Measurements from ENCODE around the gene PHLDA1. TPM values are rescaled to one million over a fixed set of nuclear protein-coding genes. Genes with fewer than 3 reads are reported as not detected.

Gene PHLDA1
- total and polyA plus RNA-seq, 2 of the 13 experiments (the other 11 are each of a cell fraction or from before 2014, with no cell fraction given), result 33.8 to 41.0 TPM

- no peak for TF ChIP-seq ZNF20 (CRISPR knock-in tag; IDR thresholded peaks at IDR 0.05)
- TF ChIP-seq ZSCAN20 (CRISPR knock-in tag; IDR thresholded peaks at IDR 0.05; ENCODE audit: borderline replicate concordance), result peak; percentile 94; the same call in 1 of the 2 replicates
- TF ChIP-seq NR1H2 (CRISPR knock-in tag; IDR thresholded peaks at IDR 0.05; ENCODE audit: borderline replicate concordance, low read depth), result no peak
- peak; percentile 72; the same call in 1 of the 3 replicates for TF ChIP-seq MXI1 (IDR thresholded peaks at IDR 0.05; ENCODE audit: borderline replicate concordance, low read depth, low read length)
- no peak for TF ChIP-seq PRDM4 (CRISPR knock-in tag; IDR thresholded peaks at IDR 0.05; ENCODE audit: borderline replicate concordance)
- peak; percentile 95 for TF ChIP-seq HOXD1 (CRISPR knock-in tag; IDR thresholded peaks at IDR 0.05)
- no peak for TF ChIP-seq SRSF9 (IDR thresholded peaks at IDR 0.05; ENCODE audit: borderline replicate concordance, insufficient read depth, low read depth, low read length, poor library complexity, severe bottlenecking)
- no peak; the same call in 1 of the 2 replicates for TF ChIP-seq ZBTB8A (CRISPR knock-in tag; IDR thresholded peaks at IDR 0.05; ENCODE audit: borderline replicate concordance, low read depth)
- peak; percentile 53; the same call in 1 of the 2 replicates for TF ChIP-seq NAIF1 (CRISPR knock-in tag; IDR thresholded peaks at IDR 0.05; ENCODE audit: borderline replicate concordance)
- peak; percentile 62; the same call in 1 of the 2 replicates for TF ChIP-seq KLF13 (CRISPR knock-in tag; IDR thresholded peaks at IDR 0.05)
- peak; percentile 99 for TF ChIP-seq POLR2G (IDR thresholded peaks at IDR 0.05; ENCODE audit: low read depth, low read length)
- TF ChIP-seq ZKSCAN8 (CRISPR knock-in tag; IDR thresholded peaks at IDR 0.05; ENCODE audit: borderline replicate concordance), result peak; percentile 54; the same call in 1 of the 2 replicates
- TF ChIP-seq, protein P1, sequence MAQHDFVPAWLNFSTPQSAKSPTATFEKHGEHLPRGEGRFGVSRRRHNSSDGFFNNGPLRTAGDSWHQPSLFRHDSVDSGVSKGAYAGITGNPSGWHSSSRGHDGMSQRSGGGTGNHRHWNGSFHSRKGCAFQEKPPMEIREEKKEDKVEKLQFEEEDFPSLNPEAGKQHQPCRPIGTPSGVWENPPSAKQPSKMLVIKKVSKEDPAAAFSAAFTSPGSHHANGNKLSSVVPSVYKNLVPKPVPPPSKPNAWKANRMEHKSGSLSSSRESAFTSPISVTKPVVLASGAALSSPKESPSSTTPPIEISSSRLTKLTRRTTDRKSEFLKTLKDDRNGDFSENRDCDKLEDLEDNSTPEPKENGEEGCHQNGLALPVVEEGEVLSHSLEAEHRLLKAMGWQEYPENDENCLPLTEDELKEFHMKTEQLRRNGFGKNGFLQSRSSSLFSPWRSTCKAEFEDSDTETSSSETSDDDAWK (CRISPR knock-in tag; IDR thresholded peaks at IDR 0.05), result no peak
- TF ChIP-seq, protein P2, sequence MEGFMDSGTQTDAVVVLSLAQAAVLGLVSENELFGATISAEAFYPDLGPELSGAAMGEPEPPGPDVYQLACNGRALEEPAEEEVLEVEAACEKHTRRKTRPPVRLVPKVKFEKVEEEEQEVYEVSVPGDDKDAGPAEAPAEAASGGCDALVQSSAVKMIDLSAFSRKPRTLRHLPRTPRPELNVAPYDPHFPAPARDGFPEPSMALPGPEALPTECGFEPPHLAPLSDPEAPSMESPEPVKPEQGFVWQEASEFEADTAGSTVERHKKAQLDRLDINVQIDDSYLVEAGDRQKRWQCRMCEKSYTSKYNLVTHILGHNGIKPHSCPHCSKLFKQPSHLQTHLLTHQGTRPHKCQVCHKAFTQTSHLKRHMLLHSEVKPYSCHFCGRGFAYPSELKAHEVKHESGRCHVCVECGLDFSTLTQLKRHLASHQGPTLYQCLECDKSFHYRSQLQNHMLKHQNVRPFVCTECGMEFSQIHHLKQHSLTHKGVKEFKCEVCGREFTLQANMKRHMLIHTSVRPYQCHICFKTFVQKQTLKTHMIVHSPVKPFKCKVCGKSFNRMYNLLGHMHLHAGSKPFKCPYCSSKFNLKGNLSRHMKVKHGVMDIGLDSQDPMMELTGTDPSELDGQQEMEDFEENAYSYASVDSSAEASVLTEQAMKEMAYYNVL (CRISPR knock-in tag; IDR thresholded peaks at IDR 0.05; ENCODE audit: borderline replicate concordance), result no peak; the same call in 1 of the 2 replicates
- no peak for TF ChIP-seq ZBTB7A (CRISPR knock-in tag; IDR thresholded peaks at IDR 0.05)
- peak; percentile 23; the same call in 1 of the 2 replicates for TF ChIP-seq ZNF772 (CRISPR knock-in tag; IDR thresholded peaks at IDR 0.05)
- TF ChIP-seq DR1 (CRISPR knock-in tag; IDR thresholded peaks at IDR 0.05), result peak; percentile 99
- TF ChIP-seq, protein P3, sequence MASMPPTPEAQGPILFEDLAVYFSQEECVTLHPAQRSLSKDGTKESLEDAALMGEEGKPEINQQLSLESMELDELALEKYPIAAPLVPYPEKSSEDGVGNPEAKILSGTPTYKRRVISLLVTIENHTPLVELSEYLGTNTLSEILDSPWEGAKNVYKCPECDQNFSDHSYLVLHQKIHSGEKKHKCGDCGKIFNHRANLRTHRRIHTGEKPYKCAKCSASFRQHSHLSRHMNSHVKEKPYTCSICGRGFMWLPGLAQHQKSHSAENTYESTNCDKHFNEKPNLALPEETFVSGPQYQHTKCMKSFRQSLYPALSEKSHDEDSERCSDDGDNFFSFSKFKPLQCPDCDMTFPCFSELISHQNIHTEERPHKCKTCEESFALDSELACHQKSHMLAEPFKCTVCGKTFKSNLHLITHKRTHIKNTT (CRISPR knock-in tag; IDR thresholded peaks at IDR 0.05), result no peak
- peak; percentile 66 for TF ChIP-seq NCOA2 (CRISPR knock-in tag; IDR thresholded peaks at IDR 0.05)
- TF ChIP-seq TFAP4 (IDR thresholded peaks at IDR 0.05; ENCODE audit: borderline replicate concordance, low read depth), result no peak
- TF ChIP-seq ZNF792 (CRISPR knock-in tag; IDR thresholded peaks at IDR 0.05), result peak; percentile 69
- no peak; the same call in 1 of the 2 replicates for TF ChIP-seq ZNF263 (CRISPR knock-in tag; IDR thresholded peaks at IDR 0.05)
Observed at GRCh38 chr12:76031414-76032042, at the start of gene PHLDA1 (continued).
